ENCODE data around the gene METTL25B. TPM values are rescaled to one million over a fixed set of nuclear protein-coding genes. Genes with fewer than 3 reads are reported as not detected.

METTL25B gene
- total RNA-seq, 1 donor from 2014 or later, result 41.0 TPM

DNA sequence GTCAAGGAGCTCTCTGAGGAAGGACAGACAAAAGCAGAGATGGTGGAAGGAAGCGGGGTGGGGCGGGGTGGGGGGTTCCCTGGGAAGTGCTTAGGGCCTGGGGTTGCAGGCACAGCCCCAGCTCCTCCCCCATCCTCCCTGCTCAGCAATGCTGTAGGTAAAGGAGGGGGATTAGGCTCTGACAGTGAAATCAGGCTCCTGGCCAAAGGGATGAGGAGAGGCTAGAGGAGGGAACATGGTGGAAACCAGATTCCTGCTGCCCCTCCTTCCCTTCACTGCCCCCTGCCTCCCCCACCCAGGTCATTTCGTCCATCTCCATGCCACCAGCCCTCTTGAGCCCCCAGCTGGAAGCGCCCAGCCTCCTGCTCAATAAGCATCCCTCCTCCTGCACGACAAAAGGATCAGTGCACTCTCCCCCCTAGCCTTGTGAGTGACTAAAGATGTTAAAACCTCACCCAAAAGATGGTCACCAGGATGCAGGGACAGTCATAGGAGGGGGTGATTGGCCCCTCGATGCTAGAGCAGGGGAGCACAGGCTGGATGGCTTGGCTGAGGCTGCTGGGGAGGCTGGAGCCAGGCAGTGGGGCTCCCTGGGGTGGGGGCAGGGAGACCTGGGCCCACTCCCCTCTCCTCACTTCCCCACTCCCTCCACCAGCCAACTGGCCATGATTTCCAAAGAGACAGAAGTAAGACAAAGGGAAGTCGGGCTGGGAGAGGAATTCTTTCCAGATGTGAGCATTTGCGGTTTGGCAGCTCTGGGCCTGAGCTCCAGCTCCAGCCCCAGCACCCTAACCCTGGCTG is 20.7 kb upstream of the METTL25B start:
- Histone ChIP-seq H3K4me3 (no peak overlapping the region), H3K9me3 (no peaks in the 10 kb centered on the region)
- DNase-seq, result no peak

DNA sequence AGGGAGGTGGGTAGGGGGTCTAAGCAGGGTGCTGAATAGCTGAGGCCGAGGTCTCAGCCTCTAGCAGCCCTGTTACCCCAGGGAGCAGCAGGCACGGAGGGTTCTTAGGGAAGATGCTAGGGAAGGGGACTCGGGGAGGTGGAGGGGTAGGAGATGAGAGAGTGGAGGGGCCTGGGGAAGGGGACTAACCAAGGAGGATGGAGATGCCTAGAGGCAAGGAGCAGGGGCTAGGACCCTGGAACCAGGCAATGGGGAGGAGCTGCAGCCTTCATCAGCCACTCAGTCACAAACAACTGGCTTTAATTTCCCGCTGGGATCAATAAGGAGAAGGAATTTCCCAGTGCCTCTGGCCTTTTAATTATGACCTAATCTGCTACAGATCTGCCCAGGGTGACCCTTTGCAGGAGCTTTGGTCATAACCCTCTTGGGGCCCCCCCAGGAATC is 20.0 kb upstream of the METTL25B start:
- no peak overlapping the region for H3K4me3 ChIP-seq
- ATAC-seq, result no peak
- H3K4me1 ChIP-seq, result peaks cover 38% of the 10 kb centered on the region
- no peaks in the 10 kb centered on the region for H3K36me3 ChIP-seq
- H3K9me3 ChIP-seq, result no peaks in the 10 kb centered on the region
- H3K27ac ChIP-seq, result no peak overlapping the region
- TF ChIP-seq, protein P1, sequence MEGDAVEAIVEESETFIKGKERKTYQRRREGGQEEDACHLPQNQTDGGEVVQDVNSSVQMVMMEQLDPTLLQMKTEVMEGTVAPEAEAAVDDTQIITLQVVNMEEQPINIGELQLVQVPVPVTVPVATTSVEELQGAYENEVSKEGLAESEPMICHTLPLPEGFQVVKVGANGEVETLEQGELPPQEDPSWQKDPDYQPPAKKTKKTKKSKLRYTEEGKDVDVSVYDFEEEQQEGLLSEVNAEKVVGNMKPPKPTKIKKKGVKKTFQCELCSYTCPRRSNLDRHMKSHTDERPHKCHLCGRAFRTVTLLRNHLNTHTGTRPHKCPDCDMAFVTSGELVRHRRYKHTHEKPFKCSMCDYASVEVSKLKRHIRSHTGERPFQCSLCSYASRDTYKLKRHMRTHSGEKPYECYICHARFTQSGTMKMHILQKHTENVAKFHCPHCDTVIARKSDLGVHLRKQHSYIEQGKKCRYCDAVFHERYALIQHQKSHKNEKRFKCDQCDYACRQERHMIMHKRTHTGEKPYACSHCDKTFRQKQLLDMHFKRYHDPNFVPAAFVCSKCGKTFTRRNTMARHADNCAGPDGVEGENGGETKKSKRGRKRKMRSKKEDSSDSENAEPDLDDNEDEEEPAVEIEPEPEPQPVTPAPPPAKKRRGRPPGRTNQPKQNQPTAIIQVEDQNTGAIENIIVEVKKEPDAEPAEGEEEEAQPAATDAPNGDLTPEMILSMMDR (IDR thresholded peaks at IDR 0.05), result no peak
- DNase-seq, result no peak
- intact Hi-C loops (cut with DNase I), result no loop called here
- peaks cover 30% of the 10 kb centered on the region for H3K27me3 ChIP-seq (ENCODE audit: low read depth)

More for the DNA sequence above, 20.7 kb upstream of the METTL25B start:
- peaks cover 38% of the 10 kb centered on the region for H3K4me1 ChIP-seq
- intact Hi-C loops (cut with DNase I), result no loop called here
- TF ChIP-seq, protein P1 (IDR thresholded peaks at IDR 0.05), result no peak
- peaks cover 36% of the 10 kb centered on the region for H3K27me3 ChIP-seq (ENCODE audit: low read depth)
- H3K27ac ChIP-seq, result no peak overlapping the region
- no peak for ATAC-seq
- H3K36me3 ChIP-seq, result no peaks in the 10 kb centered on the region

DNA sequence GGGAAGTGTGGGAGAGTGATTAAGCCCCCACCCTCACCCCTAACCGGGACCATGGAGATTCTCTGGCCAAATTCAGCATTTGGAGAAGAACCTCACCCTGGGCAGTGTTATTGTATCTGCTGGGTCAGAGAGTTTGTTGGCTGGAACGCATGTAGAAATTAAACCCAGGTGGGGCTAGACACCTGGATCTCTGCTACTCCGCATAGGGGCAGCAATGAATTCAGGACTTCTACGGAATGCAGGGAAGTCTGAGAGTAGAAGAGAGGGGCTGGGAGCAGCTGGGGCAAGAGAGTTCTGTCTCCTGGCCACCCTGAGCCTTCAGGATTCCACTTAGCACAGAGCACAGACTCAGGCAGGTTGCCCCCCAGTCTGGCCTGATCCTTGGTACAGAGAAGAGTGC is 19.2 kb upstream of the METTL25B start:
- Histone ChIP-seq H3K4me1 (peaks cover 38% of the 10 kb centered on the region), H3K27ac (no peak overlapping the region), H3K27me3 (ENCODE audit: low read depth) (peaks cover 22% of the 10 kb centered on the region), H3K9me3 (no peaks in the 10 kb centered on the region), H3K36me3 (no peaks in the 10 kb centered on the region), H3K4me3 (no peak overlapping the region)
- TF ChIP-seq, protein P1 (IDR thresholded peaks at IDR 0.05), result no peak
- DNase-seq (no peak), ATAC-seq (no peak)
- intact Hi-C loops (cut with DNase I), result no loop called here

DNA sequence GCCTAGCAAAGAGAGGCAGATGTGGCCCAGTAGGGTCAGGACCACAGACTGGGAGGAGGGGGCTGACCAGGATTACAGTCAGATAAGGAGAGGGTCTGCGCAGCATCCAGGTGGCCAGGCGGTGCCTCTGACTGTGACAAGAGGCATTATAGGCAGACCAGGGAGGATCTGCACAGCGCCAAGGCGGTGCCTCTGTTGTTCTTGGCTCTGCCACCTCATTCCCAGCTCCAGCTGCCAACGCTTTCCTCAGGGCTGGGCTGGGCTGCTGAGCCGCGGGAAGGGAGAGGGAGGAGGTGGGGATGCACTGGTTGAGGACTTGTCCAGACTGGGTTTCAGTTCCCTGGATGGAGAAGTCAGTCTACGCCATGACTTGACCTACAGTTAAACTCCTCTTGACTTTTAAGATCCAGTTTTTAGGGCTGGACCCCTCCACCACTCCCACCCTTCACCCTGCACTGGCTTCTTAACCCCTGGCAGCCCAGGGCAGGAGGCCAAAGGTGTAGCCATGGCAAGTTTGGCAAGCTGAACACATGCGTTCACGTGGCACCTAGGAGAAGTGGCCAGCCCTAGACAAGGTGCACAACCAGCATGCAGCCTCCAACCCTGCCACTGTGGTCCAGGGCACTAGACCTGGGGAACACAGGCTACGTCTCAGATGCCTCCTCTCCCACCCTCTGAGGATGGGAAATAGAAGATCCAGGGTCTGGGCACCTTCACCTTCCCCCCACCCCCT is 18.3 kb upstream of the METTL25B start:
- DNase-seq (no peak), ATAC-seq (peak; percentile 12 to 36)
- Histone ChIP-seq H3K4me1 (peaks cover 31% of the 10 kb centered on the region), H3K36me3 (no peaks in the 10 kb centered on the region), H3K9me3 (no peaks in the 10 kb centered on the region), H3K27me3 (ENCODE audit: low read depth) (peaks cover 14% of the 10 kb centered on the region), H3K27ac (no peak overlapping the region), H3K4me3 (no peak overlapping the region)
- TF ChIP-seq, protein P1 (IDR thresholded peaks at IDR 0.05), result no peak
- intact Hi-C loops (cut with DNase I), result no loop called here

DNA sequence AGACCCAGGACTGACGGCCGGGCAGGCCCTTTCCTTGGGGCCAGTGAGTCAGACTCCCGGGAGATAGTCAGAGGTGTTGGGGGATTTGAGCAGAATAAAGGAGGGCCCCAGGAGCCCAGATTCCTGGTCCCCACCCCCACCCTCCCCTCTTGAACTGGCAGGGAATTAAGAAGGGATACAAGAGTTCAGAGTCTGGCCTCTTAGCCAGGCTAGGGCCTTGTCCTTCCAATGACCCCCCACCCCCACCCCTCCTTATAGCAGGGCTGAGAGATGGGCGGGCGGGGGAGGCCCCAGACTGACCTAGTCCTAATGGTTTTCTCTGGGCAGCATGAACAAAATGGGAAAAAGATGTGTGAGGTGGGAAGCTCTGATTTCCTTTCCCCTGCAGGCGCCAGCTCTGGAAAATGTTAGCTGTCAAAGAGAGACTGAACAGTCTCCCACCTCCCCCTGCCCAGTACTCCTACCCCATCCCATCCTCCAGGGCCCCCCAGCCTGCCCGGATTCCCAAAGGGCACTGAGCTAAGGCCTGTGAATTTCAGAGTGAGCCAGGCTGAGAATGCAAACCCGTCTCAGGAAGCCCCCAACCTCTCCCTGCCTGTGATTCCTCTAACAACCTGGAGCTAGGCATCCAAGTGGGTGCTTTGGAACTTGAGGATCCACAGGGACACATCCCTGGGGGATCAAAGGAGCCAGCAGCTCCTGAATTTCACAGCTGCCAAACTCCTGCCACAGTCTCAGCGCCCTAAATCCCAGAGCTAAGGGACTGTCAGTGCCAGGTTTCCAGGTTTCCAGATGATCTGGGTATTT is 17.1 kb upstream of the METTL25B start:
- ATAC-seq (no peak), DNase-seq (no peak)
- no peak overlapping the region for H3K4me3 ChIP-seq
- no peaks in the 10 kb centered on the region for H3K9me3 ChIP-seq
- H3K4me1 ChIP-seq, result peaks cover 18% of the 10 kb centered on the region
- intact Hi-C loops (cut with DNase I), result no loop called here
- peaks cover under 1% of the 10 kb centered on the region for H3K27me3 ChIP-seq (ENCODE audit: low read depth)
- H3K27ac ChIP-seq, result no peak overlapping the region
- TF ChIP-seq, protein P1 (IDR thresholded peaks at IDR 0.05), result no peak
- H3K36me3 ChIP-seq, result no peaks in the 10 kb centered on the region

Data from lower lobe of right lung (tissue), 2 donors.